ENCODE results near the gene TANGO2.

Gene TANGO2

DNA sequence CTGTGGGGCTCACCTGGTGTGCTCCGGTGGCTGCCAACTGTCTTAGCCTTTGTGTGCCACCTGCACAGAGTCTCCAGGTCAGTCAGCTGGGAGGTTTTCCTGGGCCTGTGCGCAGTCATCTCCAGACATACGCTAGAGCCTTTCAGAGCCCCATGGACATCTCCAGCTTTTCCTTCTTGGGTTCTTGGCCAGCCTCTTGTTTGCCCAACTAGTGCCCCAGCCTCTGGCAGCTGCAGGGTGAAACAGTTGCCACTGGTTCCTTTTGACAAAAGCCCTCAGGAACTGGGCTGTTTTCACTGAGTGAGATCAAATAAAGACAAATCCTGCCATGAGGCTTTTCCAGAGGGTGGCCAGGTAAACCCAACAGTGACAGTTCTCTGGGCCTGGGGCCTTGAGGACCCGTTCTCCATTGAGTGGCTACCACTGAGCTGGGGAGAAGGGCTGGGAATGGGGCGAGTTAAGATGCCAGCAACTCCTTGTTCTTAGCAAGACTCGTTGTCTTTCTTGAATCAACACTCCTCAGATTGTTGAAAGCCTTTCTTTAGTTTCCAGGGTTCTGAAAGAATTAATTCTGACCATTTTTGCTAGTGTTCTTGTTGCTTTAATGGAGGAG lies 78.3 kb downstream of the TANGO2 start:
- TF ChIP-seq CTCF (IDR thresholded peaks at IDR 0.05; ENCODE audit: low read depth, low read length, missing control alignments), result no peak
- DNase-seq (ENCODE audit: low read depth), result no peak
- H3K4me3 ChIP-seq (ENCODE audit: low read depth, low read length), result no peak overlapping the region

- no peak for TF ChIP-seq CTCF (IDR thresholded peaks at IDR 0.05; ENCODE audit: low read depth, low read length, missing control alignments)
- no peak for DNase-seq (ENCODE audit: low read depth)
- H3K4me3 ChIP-seq (ENCODE audit: low read depth, low read length), result no peak overlapping the region
Observed at GRCh38 chr22:20101638-20102037, 80.7 kb downstream of the TANGO2 start.

- TF ChIP-seq CTCF (IDR thresholded peaks at IDR 0.05; ENCODE audit: low read depth, low read length, missing control alignments), result no peak
- no peak for DNase-seq (ENCODE audit: low read depth)
Observed at GRCh38 chr22:20102203-20102780, 81.4 kb downstream of the TANGO2 start.

DNA sequence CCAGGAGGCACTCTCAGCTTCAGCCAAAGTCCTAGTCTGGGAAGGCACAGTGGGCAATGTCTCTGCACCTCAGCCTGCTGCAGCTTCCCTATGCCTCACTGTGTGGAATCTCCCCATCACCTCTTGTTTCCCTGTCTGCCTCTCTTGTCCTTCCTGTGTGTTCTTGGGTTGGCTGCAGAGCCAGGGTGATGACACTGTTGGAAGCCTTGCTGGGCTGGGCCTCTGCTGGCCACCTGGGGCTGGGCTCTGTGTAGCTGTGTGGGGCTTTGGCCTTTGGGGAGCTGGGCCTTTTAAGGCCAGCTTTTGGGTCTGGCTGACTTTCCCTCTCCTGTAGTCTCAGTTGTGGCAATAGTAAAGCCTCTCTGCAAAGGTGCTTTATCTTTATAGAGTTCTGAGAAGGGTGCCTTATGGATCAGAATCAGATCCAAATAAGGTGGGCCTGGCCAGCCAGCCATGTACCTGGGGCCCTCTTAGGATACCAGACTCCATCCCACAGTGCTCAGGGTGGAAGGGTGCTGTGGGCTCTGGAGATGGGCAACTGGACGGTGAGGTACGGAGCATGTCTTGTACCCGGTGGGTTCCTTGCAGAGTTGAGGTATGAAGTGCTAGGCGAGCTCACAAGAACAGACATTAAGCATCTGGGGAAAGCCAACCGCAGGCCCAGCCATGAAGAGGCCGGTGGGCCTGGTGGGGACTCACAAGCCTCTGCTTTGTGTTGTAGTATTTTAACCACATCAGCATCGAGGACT lies 84.7 kb downstream of the TANGO2 start:
- no peak overlapping the region for H3K4me3 ChIP-seq (ENCODE audit: low read depth, low read length)
- DNase-seq (ENCODE audit: low read depth), result no peak
- no peak for TF ChIP-seq CTCF (IDR thresholded peaks at IDR 0.05; ENCODE audit: low read depth, low read length, missing control alignments)

More at GRCh38 chr22:20102203-20102780, 81.4 kb downstream of the TANGO2 start:
- H3K4me3 ChIP-seq (ENCODE audit: low read depth, low read length), result no peak overlapping the region

GRCh38 chr22:20106205-20106848 lies 85.4 kb downstream of the TANGO2 start:
- TF ChIP-seq CTCF (IDR thresholded peaks at IDR 0.05; ENCODE audit: low read depth, low read length, missing control alignments), result no peak
- no peak overlapping the region for H3K4me3 ChIP-seq (ENCODE audit: low read depth, low read length)
- DNase-seq (ENCODE audit: low read depth), result no peak

GRCh38 chr22:20106849-20107237 lies 85.9 kb downstream of the TANGO2 start:
- no peak overlapping the region for H3K4me3 ChIP-seq (ENCODE audit: low read depth, low read length)
- no peak for DNase-seq (ENCODE audit: low read depth)
- TF ChIP-seq CTCF (IDR thresholded peaks at IDR 0.05; ENCODE audit: low read depth, low read length, missing control alignments), result no peak
